ENCODE measurements around the gene CPNE6.

- TF ChIP-seq KLF10 (tag by site-specific recombination; IDR thresholded peaks at IDR 0.05) (no peak), ATF2 (tag by site-specific recombination; IDR thresholded peaks at IDR 0.05; ENCODE audit: low read depth) (no peak), CTCF (tag by site-specific recombination; IDR thresholded peaks at IDR 0.05) (no peak), ZNF549 (tag by site-specific recombination; IDR thresholded peaks at IDR 0.05) (no peak), PRDM1 (tag by site-specific recombination; IDR thresholded peaks at IDR 0.05) (no peak), ZNF660 (tag by site-specific recombination; IDR thresholded peaks at IDR 0.05) (no peak), OSR2 (tag by site-specific recombination; IDR thresholded peaks at IDR 0.05) (no peak), ZNF610 (tag by site-specific recombination; IDR thresholded peaks at IDR 0.05; ENCODE audit: borderline replicate concordance) (no peak), ZNF274 (IDR thresholded peaks at IDR 0.05; ENCODE audit: low read length) (no peak), ZNF274 (tag by site-specific recombination; IDR thresholded peaks at IDR 0.05; ENCODE audit: borderline replicate concordance) (no peak)
- TF ChIP-seq, protein P1, sequence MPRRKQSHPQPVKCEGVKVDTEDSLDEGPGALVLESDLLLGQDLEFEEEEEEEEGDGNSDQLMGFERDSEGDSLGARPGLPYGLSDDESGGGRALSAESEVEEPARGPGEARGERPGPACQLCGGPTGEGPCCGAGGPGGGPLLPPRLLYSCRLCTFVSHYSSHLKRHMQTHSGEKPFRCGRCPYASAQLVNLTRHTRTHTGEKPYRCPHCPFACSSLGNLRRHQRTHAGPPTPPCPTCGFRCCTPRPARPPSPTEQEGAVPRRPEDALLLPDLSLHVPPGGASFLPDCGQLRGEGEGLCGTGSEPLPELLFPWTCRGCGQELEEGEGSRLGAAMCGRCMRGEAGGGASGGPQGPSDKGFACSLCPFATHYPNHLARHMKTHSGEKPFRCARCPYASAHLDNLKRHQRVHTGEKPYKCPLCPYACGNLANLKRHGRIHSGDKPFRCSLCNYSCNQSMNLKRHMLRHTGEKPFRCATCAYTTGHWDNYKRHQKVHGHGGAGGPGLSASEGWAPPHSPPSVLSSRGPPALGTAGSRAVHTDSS (tag by site-specific recombination; IDR thresholded peaks at IDR 0.05), result no peak
These were observed 13.5 kb upstream of the CPNE6 start for GRCh38 chr14:24057867-24058259.

Data from HEK293 (cell line).